Measurements from ENCODE around the gene SLAMF6.
"Not testable (repeated sequence)": the region's sequence is repeated elsewhere in the genome, so short reads cannot be mapped to it uniquely, and the experiment has no call there.

Gene SLAMF6

GRCh38 chr1:160537714-160538665, 14.9 kb upstream of the SLAMF6 start:
- no peaks in the 10 kb centered on the region for H3K27me3 ChIP-seq (ENCODE audit: low read length)
- no peak overlapping the region for H3K4me3 ChIP-seq (ENCODE audit: insufficient read depth, low read length, poor library complexity, severe bottlenecking)
- no peaks in the 10 kb centered on the region for H4K20me1 ChIP-seq (ENCODE audit: low read depth, low read length)
- no peak overlapping the region for H3K4me2 ChIP-seq (ENCODE audit: low read depth, low read length, poor library complexity, severe bottlenecking)
- no peak overlapping the region for H3K9ac ChIP-seq (ENCODE audit: low read length)
- no peaks in the 10 kb centered on the region for H3K9me2 ChIP-seq (replicated peaks; ENCODE audit: insufficient read depth, low read length)
- H3K27ac ChIP-seq (ENCODE audit: low read depth, low read length): no peak overlapping the region
- no peak for TF ChIP-seq EZH2phosphoT487 (conservative IDR thresholded peaks at IDR 0.05; ENCODE audit: low read length)
- TF ChIP-seq CTCF (IDR thresholded peaks at IDR 0.05; ENCODE audit: insufficient read depth, low read length, poor library complexity, severe bottlenecking): no peak
- no peaks in the 10 kb centered on the region for H3K79me2 ChIP-seq (ENCODE audit: insufficient read depth, low read length)
- no peak overlapping the region for H2AFZ ChIP-seq (ENCODE audit: low read depth, low read length, severe bottlenecking)
- H3F3A ChIP-seq (ENCODE audit: insufficient read depth): no peaks in the 10 kb centered on the region
- peaks cover 18% of the 10 kb centered on the region for H3K9me3 ChIP-seq (ENCODE audit: insufficient read depth, low read length)
- peaks cover 12% of the 10 kb centered on the region for H3K36me3 ChIP-seq (ENCODE audit: low read length)

GRCh38 chr1:160534823-160535605, 12.0 kb upstream of the SLAMF6 start:
- Histone ChIP-seq H4K20me1 (ENCODE audit: low read depth, low read length) (no peaks in the 10 kb centered on the region), H3K36me3 (ENCODE audit: low read length) (peaks cover 12% of the 10 kb centered on the region), H3K9ac (ENCODE audit: low read length) (no peak overlapping the region), H3K9me3 (ENCODE audit: insufficient read depth, low read length) (peaks cover 18% of the 10 kb centered on the region), H3F3A (ENCODE audit: insufficient read depth) (no peaks in the 10 kb centered on the region), H3K4me2 (ENCODE audit: low read depth, low read length, poor library complexity, severe bottlenecking) (no peak overlapping the region), H3K9me2 (replicated peaks; ENCODE audit: insufficient read depth, low read length) (no peaks in the 10 kb centered on the region), H2AFZ (ENCODE audit: low read depth, low read length, severe bottlenecking) (no peak overlapping the region), H3K4me3 (ENCODE audit: insufficient read depth, low read length, poor library complexity, severe bottlenecking) (peak overlapping the region; percentile 7), H3K27ac (ENCODE audit: low read depth, low read length) (no peak overlapping the region), H3K27me3 (ENCODE audit: low read length) (no peaks in the 10 kb centered on the region), H3K79me2 (ENCODE audit: insufficient read depth, low read length) (no peaks in the 10 kb centered on the region)
- TF ChIP-seq EZH2phosphoT487 (conservative IDR thresholded peaks at IDR 0.05; ENCODE audit: low read length): no peak
- peak; percentile 16 for TF ChIP-seq CTCF (IDR thresholded peaks at IDR 0.05; ENCODE audit: insufficient read depth, low read length, poor library complexity, severe bottlenecking)

GRCh38 chr1:160532557-160532813, 9.4 kb upstream of the SLAMF6 start:
- H3K27ac ChIP-seq (ENCODE audit: low read depth, low read length); H3K9me2 ChIP-seq (replicated peaks; ENCODE audit: insufficient read depth, low read length); H3K27me3 ChIP-seq (ENCODE audit: low read length); H3K4me3 ChIP-seq (ENCODE audit: insufficient read depth, low read length, poor library complexity, severe bottlenecking); H3K79me2 ChIP-seq (ENCODE audit: insufficient read depth, low read length); H4K20me1 ChIP-seq (ENCODE audit: low read depth, low read length); H3F3A ChIP-seq (ENCODE audit: insufficient read depth); H3K4me2 ChIP-seq (ENCODE audit: low read depth, low read length, poor library complexity, severe bottlenecking); H2AFZ ChIP-seq (ENCODE audit: low read depth, low read length, severe bottlenecking); H3K9ac ChIP-seq (ENCODE audit: low read length): not testable (repeated sequence)
- H3K36me3 ChIP-seq (ENCODE audit: low read length): peaks cover 12% of the 10 kb centered on the region
- peaks cover 18% of the 10 kb centered on the region for H3K9me3 ChIP-seq (ENCODE audit: insufficient read depth, low read length)

GRCh38 chr1:160531809-160532556, 8.9 kb upstream of the SLAMF6 start:
- Histone ChIP-seq H3K9me3 (ENCODE audit: insufficient read depth, low read length) (peaks cover 18% of the 10 kb centered on the region), H3K36me3 (ENCODE audit: low read length) (peaks cover 12% of the 10 kb centered on the region)
- not testable (repeated sequence) for H3K4me3 ChIP-seq (ENCODE audit: insufficient read depth, low read length, poor library complexity, severe bottlenecking); H3K27me3 ChIP-seq (ENCODE audit: low read length); H2AFZ ChIP-seq (ENCODE audit: low read depth, low read length, severe bottlenecking); H3K79me2 ChIP-seq (ENCODE audit: insufficient read depth, low read length); H3K9ac ChIP-seq (ENCODE audit: low read length); H3K9me2 ChIP-seq (replicated peaks; ENCODE audit: insufficient read depth, low read length); H4K20me1 ChIP-seq (ENCODE audit: low read depth, low read length); H3K4me2 ChIP-seq (ENCODE audit: low read depth, low read length, poor library complexity, severe bottlenecking); H3K27ac ChIP-seq (ENCODE audit: low read depth, low read length); H3F3A ChIP-seq (ENCODE audit: insufficient read depth)

GRCh38 chr1:160529401-160529952, 6.4 kb upstream of the SLAMF6 start:
- H2AFZ ChIP-seq (ENCODE audit: low read depth, low read length, severe bottlenecking): not testable (repeated sequence)

More at GRCh38 chr1:160529401-160529952, 6.4 kb upstream of the SLAMF6 start:
- H3F3A ChIP-seq (ENCODE audit: insufficient read depth); H3K79me2 ChIP-seq (ENCODE audit: insufficient read depth, low read length); H3K9me3 ChIP-seq (ENCODE audit: insufficient read depth, low read length); H4K20me1 ChIP-seq (ENCODE audit: low read depth, low read length); H3K27me3 ChIP-seq (ENCODE audit: low read length); H3K9ac ChIP-seq (ENCODE audit: low read length); H3K36me3 ChIP-seq (ENCODE audit: low read length); H3K9me2 ChIP-seq (replicated peaks; ENCODE audit: insufficient read depth, low read length); H3K27ac ChIP-seq (ENCODE audit: low read depth, low read length); H3K4me2 ChIP-seq (ENCODE audit: low read depth, low read length, poor library complexity, severe bottlenecking); H3K4me3 ChIP-seq (ENCODE audit: insufficient read depth, low read length, poor library complexity, severe bottlenecking): not testable (repeated sequence)
